ENCODE data around the gene HAUS3.

DNA sequence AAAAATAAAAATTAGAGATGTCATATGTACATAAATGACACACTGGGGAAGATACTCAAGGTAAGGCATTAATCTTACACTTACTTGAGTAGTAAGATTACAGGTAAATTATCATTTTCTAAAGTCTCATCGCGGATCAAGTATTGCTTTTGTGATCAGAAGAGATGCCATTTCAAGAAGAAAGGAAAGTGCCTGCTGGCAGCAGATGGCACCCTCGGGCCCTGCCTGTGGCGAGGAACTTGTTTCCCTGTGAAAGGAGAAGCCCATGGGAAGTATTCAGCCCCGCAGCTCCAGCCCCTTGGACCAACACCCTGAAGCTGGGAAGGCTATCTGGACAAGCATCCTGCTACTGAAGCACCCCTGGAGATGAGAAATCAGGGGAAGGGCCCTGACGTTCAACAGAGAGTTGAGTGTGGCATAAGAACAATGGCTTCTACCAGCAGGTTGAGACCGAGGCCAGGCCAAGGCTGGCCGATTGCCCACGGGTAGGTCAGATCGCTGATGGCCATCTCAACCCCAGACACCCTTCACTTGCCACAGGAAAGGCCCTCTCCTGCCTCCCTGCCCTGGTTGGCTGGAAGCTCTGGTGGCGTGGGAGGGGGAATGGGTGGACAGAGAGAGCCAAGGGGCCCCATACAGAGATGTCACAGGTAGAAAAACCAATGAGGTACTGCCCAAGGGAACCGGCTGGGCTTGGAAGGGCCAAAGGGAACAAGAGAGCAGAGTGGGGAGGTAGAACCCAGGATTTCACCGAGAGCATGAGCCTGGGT is 38.8 kb upstream of the HAUS3 start:
- no peak for TF ChIP-seq POLR2A (IDR thresholded peaks at IDR 0.05; ENCODE audit: low read depth, low read length)
- TF ChIP-seq POLR2AphosphoS5 (IDR thresholded peaks at IDR 0.05; ENCODE audit: low read depth, low read length): no peak
